Panc1 (cell line): ENCODE measurements around the gene UBXN2A. TPM values are rescaled to one million over a fixed set of nuclear protein-coding genes. Genes with fewer than 3 reads are reported as not detected.
"Not testable (repeated sequence)": the region's sequence is repeated elsewhere in the genome, so short reads cannot be mapped to it uniquely, and the experiment has no call there.

Experiments
- ATAC-seq: fragments of 200-7000 bp; cut with Tn5 transposase; 2 replicates; pipeline ENCODE4 v1.9.1; 2020; ENCODE audit warnings: mild to moderate bottlenecking, moderate library complexity
- BruUV-seq: library from RNA; stranded (reverse); fragments of 400-500 nt; replicated peaks from 2 replicates; lab custom pipeline; 2021; lab: Mats Ljungman, UMichigan
- CTCF ChIA-PET: fragments of 300-600 bp; sonication (Branson Sonifier 250); formaldehyde crosslinking; loops from one replicate; lab custom pipeline; 2022; ENCODE audit warnings: antibody characterized with exemption; lab: Charles Lee
- POLR2A ChIA-PET: fragments of 300-600 bp; sonication (Branson Sonifier 250); formaldehyde crosslinking; loops from one replicate; lab custom pipeline; 2022; ENCODE audit warnings: antibody characterized with exemption; lab: Charles Lee
- DNase-seq: peaks from one replicate; pipeline ENCODE4 v3.0.0-alpha.2; 2010; ENCODE audit warnings: low read depth, low spot score
- H3K27ac ChIP-seq: 2 replicates; pipeline ENCODE4 v1.5.1; 2011; ENCODE audit warnings: mild to moderate bottlenecking, low read length, inconsistent platforms
- H3K27me3 ChIP-seq: fragments of 200-500 bp; sonication (Bioruptor generic); 2 replicates; pipeline ENCODE4 v1.6.0; 2014; ENCODE audit warnings: low read length, inconsistent platforms; ENCODE audit not compliant: control insufficient read depth, insufficient read depth
- H3K36me3 ChIP-seq: fragments of 200-500 bp; sonication (Bioruptor generic); 2 replicates; pipeline ENCODE4 v1.5.1; 2014; ENCODE audit warnings: inconsistent platforms, mild to moderate bottlenecking, low read length, moderate library complexity; ENCODE audit not compliant: control insufficient read depth, insufficient read depth
- H3K4me1 ChIP-seq: 2 replicates; pipeline ENCODE4 v1.5.1; 2011; ENCODE audit warnings: inconsistent platforms, mild to moderate bottlenecking, low read length, moderate library complexity; ENCODE audit not compliant: control insufficient read depth, insufficient read depth
- H3K4me3 ChIP-seq, 2 experiments: 2 replicates each; pipeline ENCODE4 v1.5.1; 2011 to 2012; ENCODE audit warnings: low read depth in 2 of 2, low read length in 2 of 2, mild to moderate bottlenecking in 2 of 2, inconsistent platforms in 1 of 2, moderate library complexity in 1 of 2
- H3K9me3 ChIP-seq: fragments of 200-500 bp; sonication (Bioruptor generic); 2 replicates; pipeline ENCODE4 v1.5.1; 2014; ENCODE audit warnings: low read depth, mild to moderate bottlenecking, inconsistent platforms, low read length, moderate library complexity; ENCODE audit not compliant: control insufficient read depth, insufficient read depth
- POLR2AphosphoS5 ChIP-seq: IDR thresholded peaks from 2 replicates; pipeline ENCODE4 v1.6.1; 2012; ENCODE audit warnings: mild to moderate bottlenecking, low read depth, low read length, moderate library complexity
- SIN3A ChIP-seq: IDR thresholded peaks from 2 replicates; pipeline ENCODE4 v1.6.1; 2012; ENCODE audit warnings: low read depth, mild to moderate bottlenecking, low read length, moderate library complexity, borderline replicate concordance; ENCODE audit not compliant: insufficient read depth
- TCF7L2 ChIP-seq: IDR thresholded peaks from 2 replicates; pipeline ENCODE4 v1.6.1; 2011; ENCODE audit warnings: mild to moderate bottlenecking, low read depth, low read length, inconsistent platforms
- in situ Hi-C: cut with HindIII; loops from 2 replicates; pipeline ENCODE4 v1.10.0; 2016; ENCODE audit warnings: low sequenced_read_pairs, low pct_unique_long_range_greater_than_20kb
- intact Hi-C: fragments of 100-400 bp; cut with micrococcal nuclease; formaldehyde crosslinking; loops from one replicate; pipeline ENCODE4 v1.10.0; 2022; ENCODE audit not compliant: unreplicated experiment
- total RNA-seq: library from RNA; stranded (reverse); gene quantifications from one replicate; pipeline ENCODE4 v1.2.1, GENCODE V29; 2021; ENCODE audit not compliant: unreplicated experiment
- TF ChIP-seq, protein P1 (sequence below), 2 experiments: IDR thresholded peaks; 2 replicates each; pipeline ENCODE4 v1.6.1; 2011 to 2012; ENCODE audit warnings: low read depth in 2 of 2, control low read depth in 1 of 2, low read length in 1 of 2, mild to moderate bottlenecking in 1 of 2, moderate library complexity in 1 of 2; ENCODE audit not compliant: insufficient read depth in 1 of 2
- TF ChIP-seq, protein P2 (sequence below): fragments of 450-650 bp; IDR thresholded peaks from 2 replicates; pipeline ENCODE4 v1.5.1; 2017; ENCODE audit warnings: mild to moderate bottlenecking

The UBXN2A gene
- total RNA-seq, 1 experiment from 2014 or later = 23.3 TPM

DNA sequence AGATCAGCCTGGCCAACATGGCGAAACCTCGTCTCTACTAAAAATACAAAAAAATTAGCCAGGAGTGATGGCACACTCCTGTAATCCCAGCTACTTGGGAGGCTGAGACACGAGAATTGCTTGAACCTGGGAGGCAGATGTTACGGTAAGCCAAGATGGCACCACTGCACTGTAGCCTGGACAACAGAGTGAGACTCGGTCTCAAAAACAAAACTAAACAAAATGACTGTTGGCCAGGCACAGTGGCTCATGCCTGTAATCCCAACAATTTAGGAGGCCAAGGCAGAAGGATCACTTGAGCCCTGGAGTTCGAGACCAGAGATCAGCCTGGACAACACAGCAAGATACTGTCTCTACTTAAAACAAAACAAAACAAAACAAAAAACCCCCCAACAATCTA, 102.9 kb downstream of the UBXN2A start:
- H3K27me3 ChIP-seq, H3K9me3 ChIP-seq, CTCF ChIA-PET, DNase-seq, ATAC-seq, H3K27ac ChIP-seq, in situ Hi-C loops, H3K4me1 ChIP-seq, H3K4me3 ChIP-seq, H3K36me3 ChIP-seq, BruUV-seq: not testable (repeated sequence)
- intact Hi-C loops = loop anchor here (10.0 kb wide), 1 partner anchor 118 kb away; the partner anchor contains the start of gene ATAD2B
- POLR2A ChIA-PET = interaction anchor here (0.6 kb wide), 1 partner anchor 116 kb away, joined by 5 read pairs; no protein-coding TSS in a partner anchor

DNA sequence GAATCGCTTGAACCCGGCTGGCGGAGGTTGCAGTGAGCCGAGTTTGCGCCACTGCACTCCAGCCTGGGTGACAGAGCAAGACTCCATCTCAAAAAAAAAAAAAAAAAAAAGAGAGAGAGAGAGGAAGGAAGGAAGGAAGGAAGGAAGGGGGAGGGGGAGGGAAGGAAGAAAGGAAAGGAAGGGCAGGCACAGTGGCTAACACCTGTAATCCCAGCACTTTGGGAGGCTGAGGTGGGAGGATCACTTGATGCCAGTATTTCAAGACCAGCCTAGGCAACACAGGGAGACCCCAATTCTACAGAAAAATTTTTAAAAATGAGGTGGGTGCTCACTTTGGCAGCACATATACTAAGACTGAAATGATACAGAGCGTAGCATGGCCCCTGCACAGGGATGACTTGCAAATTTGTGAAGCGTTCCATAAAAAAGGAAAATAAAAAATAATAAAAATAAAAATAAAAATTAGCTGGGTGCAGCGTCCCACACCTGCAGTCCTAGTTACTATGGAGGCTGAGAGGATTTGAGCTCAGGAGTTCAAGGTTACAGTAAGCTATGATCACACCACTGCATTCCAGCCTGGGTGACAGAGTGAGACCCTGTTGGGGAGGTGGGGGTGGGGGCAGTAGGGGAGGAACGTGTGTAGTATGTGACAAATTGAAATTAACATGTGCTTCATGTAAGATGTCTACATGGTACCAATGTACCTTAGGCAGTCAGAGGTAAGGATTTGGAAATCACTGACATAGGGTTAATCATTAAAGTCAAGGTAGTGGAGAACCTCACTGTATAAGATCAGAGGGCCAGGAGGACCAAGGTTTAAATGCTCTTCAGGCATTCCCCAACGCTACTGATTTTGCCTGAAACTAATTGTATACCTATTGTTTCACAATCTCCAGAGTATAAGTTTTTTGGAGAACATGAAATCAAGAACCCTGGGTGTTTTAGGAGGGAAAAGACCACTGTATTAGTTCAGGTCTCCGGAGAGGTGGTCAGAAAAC, 105.5 kb downstream of the UBXN2A start:
- in situ Hi-C loops = no loop called here
- no TSS peak for BruUV-seq
- H3K27me3 ChIP-seq = no peaks in the 10 kb centered on the region
- ChIA-PET POLR2A (no interaction called here), CTCF (no interaction called here)
- DNase-seq = no peak
- H3K9me3 ChIP-seq = no peaks in the 10 kb centered on the region
- ATAC-seq = no peak
- H3K27ac ChIP-seq = peak overlapping the region; percentile 79; the same call in 1 of the 2 replicates
- H3K36me3 ChIP-seq = no peaks in the 10 kb centered on the region
- TF ChIP-seq, protein P1, sequence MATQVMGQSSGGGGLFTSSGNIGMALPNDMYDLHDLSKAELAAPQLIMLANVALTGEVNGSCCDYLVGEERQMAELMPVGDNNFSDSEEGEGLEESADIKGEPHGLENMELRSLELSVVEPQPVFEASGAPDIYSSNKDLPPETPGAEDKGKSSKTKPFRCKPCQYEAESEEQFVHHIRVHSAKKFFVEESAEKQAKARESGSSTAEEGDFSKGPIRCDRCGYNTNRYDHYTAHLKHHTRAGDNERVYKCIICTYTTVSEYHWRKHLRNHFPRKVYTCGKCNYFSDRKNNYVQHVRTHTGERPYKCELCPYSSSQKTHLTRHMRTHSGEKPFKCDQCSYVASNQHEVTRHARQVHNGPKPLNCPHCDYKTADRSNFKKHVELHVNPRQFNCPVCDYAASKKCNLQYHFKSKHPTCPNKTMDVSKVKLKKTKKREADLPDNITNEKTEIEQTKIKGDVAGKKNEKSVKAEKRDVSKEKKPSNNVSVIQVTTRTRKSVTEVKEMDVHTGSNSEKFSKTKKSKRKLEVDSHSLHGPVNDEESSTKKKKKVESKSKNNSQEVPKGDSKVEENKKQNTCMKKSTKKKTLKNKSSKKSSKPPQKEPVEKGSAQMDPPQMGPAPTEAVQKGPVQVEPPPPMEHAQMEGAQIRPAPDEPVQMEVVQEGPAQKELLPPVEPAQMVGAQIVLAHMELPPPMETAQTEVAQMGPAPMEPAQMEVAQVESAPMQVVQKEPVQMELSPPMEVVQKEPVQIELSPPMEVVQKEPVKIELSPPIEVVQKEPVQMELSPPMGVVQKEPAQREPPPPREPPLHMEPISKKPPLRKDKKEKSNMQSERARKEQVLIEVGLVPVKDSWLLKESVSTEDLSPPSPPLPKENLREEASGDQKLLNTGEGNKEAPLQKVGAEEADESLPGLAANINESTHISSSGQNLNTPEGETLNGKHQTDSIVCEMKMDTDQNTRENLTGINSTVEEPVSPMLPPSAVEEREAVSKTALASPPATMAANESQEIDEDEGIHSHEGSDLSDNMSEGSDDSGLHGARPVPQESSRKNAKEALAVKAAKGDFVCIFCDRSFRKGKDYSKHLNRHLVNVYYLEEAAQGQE (IDR thresholded peaks at IDR 0.05; ENCODE audit: insufficient read depth in 1 of 2, low read depth in 2 of 2, low read length in 1 of 2) = no peak
- TF ChIP-seq TCF7L2 = no peak
- no peak for TF ChIP-seq SIN3A
- TF ChIP-seq POLR2AphosphoS5 = no peak
- TF ChIP-seq, protein P2, sequence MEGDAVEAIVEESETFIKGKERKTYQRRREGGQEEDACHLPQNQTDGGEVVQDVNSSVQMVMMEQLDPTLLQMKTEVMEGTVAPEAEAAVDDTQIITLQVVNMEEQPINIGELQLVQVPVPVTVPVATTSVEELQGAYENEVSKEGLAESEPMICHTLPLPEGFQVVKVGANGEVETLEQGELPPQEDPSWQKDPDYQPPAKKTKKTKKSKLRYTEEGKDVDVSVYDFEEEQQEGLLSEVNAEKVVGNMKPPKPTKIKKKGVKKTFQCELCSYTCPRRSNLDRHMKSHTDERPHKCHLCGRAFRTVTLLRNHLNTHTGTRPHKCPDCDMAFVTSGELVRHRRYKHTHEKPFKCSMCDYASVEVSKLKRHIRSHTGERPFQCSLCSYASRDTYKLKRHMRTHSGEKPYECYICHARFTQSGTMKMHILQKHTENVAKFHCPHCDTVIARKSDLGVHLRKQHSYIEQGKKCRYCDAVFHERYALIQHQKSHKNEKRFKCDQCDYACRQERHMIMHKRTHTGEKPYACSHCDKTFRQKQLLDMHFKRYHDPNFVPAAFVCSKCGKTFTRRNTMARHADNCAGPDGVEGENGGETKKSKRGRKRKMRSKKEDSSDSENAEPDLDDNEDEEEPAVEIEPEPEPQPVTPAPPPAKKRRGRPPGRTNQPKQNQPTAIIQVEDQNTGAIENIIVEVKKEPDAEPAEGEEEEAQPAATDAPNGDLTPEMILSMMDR = no peak
- peaks cover 16% of the 10 kb centered on the region; the same call in 1 of the 2 replicates for H3K4me1 ChIP-seq
- intact Hi-C loops = loop anchor here (10.0 kb wide), 1 partner anchor 121 kb away; the partner anchor contains the start of gene ATAD2B
- H3K4me3 ChIP-seq = peak overlapping the region; percentile 94 to 98
